Hematopoietic multipotent progenitor cell (in vitro differentiated cells): ENCODE data around the gene CMC4. TPM values are rescaled to one million over a fixed set of nuclear protein-coding genes. Genes with fewer than 3 reads are reported as not detected.

ENCODE experiments used
- total RNA-seq: library from RNA; depleted of rRNA; stranded (reverse); fragments of >200 nt; gene quantifications from one replicate; pipeline ENCODE4 v1.2.3, GENCODE V29; 2012

The CMC4 gene
- total RNA-seq, 1 donor, result 4.8 TPM

Other genes with a start within 250 kb of the CMC4 start
- gene SMIM9, start 236.5 kb downstream of the CMC4 start, total RNA-seq, result not detected
- 6.7 TPM for gene F8A1, start 184.8 kb downstream of the CMC4 start, total RNA-seq
- gene F8, start 48.4 kb downstream of the CMC4 start, total RNA-seq, result 1.1 TPM
- 24.5 TPM for gene FUNDC2, start 44.3 kb downstream of the CMC4 start, total RNA-seq
- gene MTCP1, start within 50 bp of the CMC4 start, total RNA-seq, result 3.2 TPM
- gene BRCC3, start 372 bp upstream of the CMC4 start, total RNA-seq, result 8.1 TPM
- gene VBP1, start 145.3 kb upstream of the CMC4 start, total RNA-seq, result 8.6 TPM
- gene RAB39B, start 193.4 kb upstream of the CMC4 start, total RNA-seq, result 3.2 TPM